Heart right ventricle (tissue), 16 donors: ENCODE data around the gene CD99L2. TPM values are rescaled to one million over a fixed set of nuclear protein-coding genes. Genes with fewer than 3 reads are reported as not detected.

Source experiments
- ATAC-seq, 8 donors: fragments of 200-7000 bp; cut with Tn5 transposase; one replicate each; pipeline ENCODE4 v1.9.1; 2020; ENCODE audit warnings: mild to moderate bottlenecking in 8 of 8, moderate library complexity in 8 of 8, moderate number of reproducible peaks in 1 of 8
- DNase-seq, 2 donors: peaks; one replicate each; pipeline ENCODE4 v3.0.0-alpha.2; 2020
- H3K27ac ChIP-seq, 10 donors: fragments of 200-600 bp; sonication (generic) in 2 of 10; one replicate each; pipeline versions ENCODE4 v1.5.0 to v1.8.0; 2020 to 2022; ENCODE audit warnings: mild to moderate bottlenecking in 3 of 10
- H3K27me3 ChIP-seq, 7 donors: fragments of 200-600 bp; one replicate each; pipeline ENCODE4 v1.8.0; 2021 to 2022; ENCODE audit warnings: mild to moderate bottlenecking in 2 of 7
- H3K36me3 ChIP-seq, 9 donors: fragments of 200-600 bp; sonication (generic) in 1 of 9; one replicate each; pipeline versions ENCODE4 v1.5.0 to v1.8.0; 2020 to 2022; ENCODE audit warnings: mild to moderate bottlenecking in 2 of 9
- H3K4me1 ChIP-seq, 9 donors: fragments of 200-600 bp; sonication (generic) in 1 of 9; one replicate each; pipeline versions ENCODE4 v1.5.0 to v1.8.0; 2020 to 2022; ENCODE audit warnings: mild to moderate bottlenecking in 4 of 9
- H3K4me3 ChIP-seq, 10 donors: fragments of 200-600 bp; sonication (generic) in 2 of 10; one replicate each; pipeline versions ENCODE4 v1.5.0 to v1.8.0; 2020 to 2022; ENCODE audit warnings: mild to moderate bottlenecking in 7 of 10, moderate library complexity in 2 of 10
- H3K9me3 ChIP-seq, 11 donors: fragments of 200-600 bp in 10 of 11; sonication (generic) in 2 of 11; one replicate each; pipeline versions ENCODE4 v1.5.0 to v1.8.0; 2013 to 2022; ENCODE audit warnings: mild to moderate bottlenecking in 2 of 11, control low read depth in 1 of 11, moderate library complexity in 1 of 11
- CTCF ChIP-seq, 9 donors: fragments of 200-600 bp; sonication (generic) in 2 of 9; IDR thresholded peaks; one replicate each; pipeline versions ENCODE4 v1.5.0 to v1.8.0; 2021 to 2022; ENCODE audit warnings: antibody characterized with exemption in 9 of 9, mild to moderate bottlenecking in 5 of 9, moderate library complexity in 1 of 9
- WGBS, 2 donors: extraction: QIAGEN DNeasy Blood & Tissue Kit; methylation state at CpG; one replicate each; pipeline ENCODE4 v1.1.7; 2013; ENCODE audit warnings: inconsistent platforms in 1 of 2; 5-methylcytosine and 5-hydroxymethylcytosine counted together
- intact Hi-C, 10 donors: fragments of 100-400 bp; cut with DNase I; formaldehyde crosslinking; loops; one replicate each; pipeline versions ENCODE4 v1.11.1 to v1.14.2; 2022
- polyA plus RNA-seq, 2 donors: library from polyadenylated mRNA; stranded (reverse); fragments of 200-250 nt; gene quantifications; one replicate each; pipeline ENCODE4 v1.2.3, GENCODE V29; 2013
- total RNA-seq, 10 donors: library from RNA; stranded (reverse); fragmentation: NEBNext Ultra II Directional in 3 of 10; extraction: Animal tissue kit (Norgen Biotek cat#: 25700) in 3 of 10; gene quantifications; one replicate each; pipeline versions ENCODE4 v1.2.1 to v1.2.4, GENCODE V29; 2021 to 2023
- donor health status: Arrhythmogenic right ventricular cardiomyopathy.
- donor health status: ischemic (EF 13 %, LVEDD 7.1; RV severe dilation, severe dysfunction).
- donor health status: healthy with polysubstance abuse.
- donor health status: DM: no; HTN: yes; CAD: no.
- donor health status: DM: no; HTN: no; CAD: no.
- donor health status: ischemic (EF 25% LVEDD 6.9; RV normal size, moderate dysfunction).
- donor health status: ischemic (EF 25% LVEDD 5.7; RV mildly dilated, moderate dysfunction).
- donor health status: healthy.
- donor health status: DM: yes; HTN: yes; CAD: no.
- donor health status: Ischemic cardiomyopathy.
- donor health status: ischemic (EF 35%, LVEDD 5.7; RV mildly dilated, moderate dysfunction).
- donor health status: nonischemic (EF 11% LVEDD 7.7; RV severe dilation, severe dysfunction).
- donor health status: DM: yes; HTN: yes; CAD: no.
- donor health status: PGD.
- donor health status: ischemic (EF 29% LVEDD 5.4; RV normal size, mild dysfunction).
- donor health status: nonischemic (EF 23%, LVEDD 6.1; RV moderate dilation, normal function).

CD99L2 gene
- total and polyA plus RNA-seq, 12 donors = 32.6 to 122 (median 78.8) TPM

- H3K36me3 ChIP-seq = peaks cover 0 to 15% (median 0%) of the 10 kb centered on the region in 9 donors
- 79 to 88% methylated on average over 13 of the region's 13 CpGs for WGBS, 2 donors
- DNase-seq (no peak), ATAC-seq (peak in 1 of 8 donors; percentile 24)
- no peaks in the 10 kb centered on the region for H3K9me3 ChIP-seq
- H3K4me3 ChIP-seq = no peak overlapping the region
- no peaks in the 10 kb centered on the region for H3K27me3 ChIP-seq
- H3K27ac ChIP-seq = no peak overlapping the region
- H3K4me1 ChIP-seq = peaks cover 0 to 16% (median 10%) of the 10 kb centered on the region in 9 donors
- intact Hi-C loops = no loop called here
- peak in 1 of 9 donors; percentile 6 for TF ChIP-seq CTCF (IDR thresholded peaks at IDR 0.05)
These were observed 132.0 kb downstream of the CD99L2 start for GRCh38 chrX:150766351-150767044.

GRCh38 chrX:150765782-150766350, 132.6 kb downstream of the CD99L2 start:
- peaks cover 0 to 15% (median 0%) of the 10 kb centered on the region in 9 donors for H3K36me3 ChIP-seq
- no peaks in the 10 kb centered on the region for H3K9me3 ChIP-seq
- no peak for TF ChIP-seq CTCF (IDR thresholded peaks at IDR 0.05)
- H3K27ac ChIP-seq = no peak overlapping the region
- intact Hi-C loops = no loop called here
- 90 to 95% methylated on average over 19 of the region's 19 CpGs for WGBS, 2 donors
- DNase-seq = no peak
- no peaks in the 10 kb centered on the region for H3K27me3 ChIP-seq
- no peak for ATAC-seq
- H3K4me3 ChIP-seq = no peak overlapping the region
- H3K4me1 ChIP-seq = peaks cover 0 to 16% (median 10%) of the 10 kb centered on the region in 9 donors

- intact Hi-C loops = no loop called here
- TF ChIP-seq CTCF (IDR thresholded peaks at IDR 0.05) = no peak
These were observed 133.2 kb downstream of the CD99L2 start for GRCh38 chrX:150765237-150765636.

GRCh38 chrX:150763810-150764209, 134.7 kb downstream of the CD99L2 start:
- Histone ChIP-seq H3K36me3 (peaks cover 0 to 17% (median 0%) of the 10 kb centered on the region in 9 donors), H3K27ac (no peak overlapping the region), H3K4me3 (no peak overlapping the region), H3K9me3 (no peaks in the 10 kb centered on the region), H3K4me1 (peaks cover 0 to 16% (median 10%) of the 10 kb centered on the region in 9 donors), H3K27me3 (no peaks in the 10 kb centered on the region)
- TF ChIP-seq CTCF (IDR thresholded peaks at IDR 0.05) = no peak
- no peak for DNase-seq
- ATAC-seq = no peak
- intact Hi-C loops = no loop called here
- WGBS, 2 donors = 90 to 92% methylated on average over 9 of the region's 9 CpGs

More at GRCh38 chrX:150765237-150765636, 133.2 kb downstream of the CD99L2 start:
- H3K36me3 ChIP-seq = peaks cover 0 to 15% (median 0%) of the 10 kb centered on the region in 9 donors
- no peak overlapping the region for H3K4me3 ChIP-seq
- DNase-seq (no peak), ATAC-seq (no peak)
- peaks cover 0 to 16% (median 10%) of the 10 kb centered on the region in 9 donors for H3K4me1 ChIP-seq
- WGBS, 2 donors = 86 to 95% methylated on average over 9 of the region's 9 CpGs
- no peaks in the 10 kb centered on the region for H3K27me3 ChIP-seq
- H3K9me3 ChIP-seq = no peaks in the 10 kb centered on the region
- no peak overlapping the region for H3K27ac ChIP-seq
